NCI-H1048 (cell line): ENCODE measurements around the gene THSD8.
"Not testable (repeated sequence)": the region's sequence is repeated elsewhere in the genome, so short reads cannot be mapped to it uniquely, and the experiment has no call there.

ENCODE experiments used
- DNase-seq: peaks from one replicate; lab custom pipeline; 2025; lab: John Stamatoyannopoulos, UW

Gene THSD8

GRCh38 chr19:12825254-12826131 is 23.6 kb downstream of the THSD8 start:
- no peak for DNase-seq

- DNase-seq = no peak
These were observed 26.6 kb downstream of the THSD8 start for GRCh38 chr19:12828494-12828893.

DNA sequence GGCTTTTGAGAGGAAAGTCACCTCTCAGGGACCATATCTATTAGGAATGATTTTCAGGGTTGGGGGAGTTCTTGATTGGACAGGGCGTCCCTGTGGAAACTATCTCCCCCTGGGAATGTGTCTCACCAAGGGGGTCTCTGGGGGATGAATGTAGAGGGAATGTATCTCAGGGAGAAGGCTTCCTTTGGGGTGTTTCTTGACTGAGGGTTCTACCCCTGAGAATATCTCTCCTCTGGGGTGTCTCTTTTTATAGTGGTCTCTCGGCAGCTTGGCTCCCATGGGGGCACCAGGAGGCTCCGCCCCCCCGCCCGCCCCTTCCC is 31.5 kb downstream of the THSD8 start:
- DNase-seq = no peak

- DNase-seq = no peak
These were observed 32.1 kb downstream of the THSD8 start for GRCh38 chr19:12833738-12834565.

- no peak for DNase-seq
These were observed 32.7 kb downstream of the THSD8 start, which contains the start of gene RTBDN for GRCh38 chr19:12834566-12834943. TSS of gene RTBDN (minus strand) at chr19:12834579. CDS start at chr19:12829979, 4,600 bp downstream.

- DNase-seq = no peak
These were observed 33.3 kb downstream of the THSD8 start for GRCh38 chr19:12834976-12835757.

GRCh38 chr19:12836529-12836863 is 34.6 kb downstream of the THSD8 start:
- no peak for DNase-seq

- no peak for DNase-seq
These were observed 35.4 kb downstream of the THSD8 start for GRCh38 chr19:12837225-12837624.

GRCh38 chr19:12838182-12838885 is 36.5 kb downstream of the THSD8 start, which contains the start of gene MAST1:
TSS of gene MAST1 (plus strand) at chr19:12838515. CDS start at chr19:12838573, 58 bp downstream.
- DNase-seq = no peak

DNA sequence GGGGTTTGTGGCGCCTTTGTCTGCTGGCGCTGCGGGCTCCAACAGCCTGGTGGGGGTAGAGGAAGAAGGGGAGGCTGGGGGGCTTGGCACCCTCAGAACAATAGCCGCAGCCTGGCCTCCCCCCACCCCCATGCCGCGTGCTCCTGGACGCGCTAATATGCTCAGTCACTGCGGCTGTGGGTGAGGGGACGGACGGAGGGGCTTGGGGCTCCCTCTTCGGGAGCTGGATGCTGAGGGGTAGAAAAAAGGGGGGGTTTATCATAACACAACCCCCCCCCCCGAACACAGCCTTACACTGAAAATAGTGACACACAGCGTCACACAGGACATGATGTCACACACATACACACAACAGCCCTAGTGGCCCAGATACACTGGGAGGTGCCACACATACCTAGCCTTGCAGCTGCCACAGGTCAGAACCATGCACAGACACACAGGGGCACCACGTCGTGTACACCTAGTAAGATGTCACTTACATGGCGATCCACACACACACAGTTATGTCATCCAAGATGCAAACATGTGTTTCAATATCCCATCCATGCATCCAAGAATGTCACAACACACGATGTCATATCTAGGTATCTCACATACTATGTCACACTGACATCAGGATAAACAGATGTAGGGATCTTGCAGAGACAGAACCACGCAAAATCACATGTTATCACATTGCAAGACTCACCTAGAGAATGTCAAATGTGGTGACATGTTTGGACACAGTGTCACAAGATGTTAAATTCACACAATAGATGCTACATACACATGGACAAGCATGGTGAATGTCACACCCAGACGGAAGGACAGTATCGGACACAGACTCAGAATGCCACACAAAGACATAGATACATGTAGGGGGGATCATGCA is 37.3 kb downstream of the THSD8 start:
- DNase-seq = no peak

- peak; percentile 89 for DNase-seq
These were observed 38.5 kb downstream of the THSD8 start for GRCh38 chr19:12840091-12841079.

- no peak for DNase-seq
These were observed 39.2 kb downstream of the THSD8 start for GRCh38 chr19:12841094-12841493.

- no peak for DNase-seq
These were observed 40.6 kb downstream of the THSD8 start for GRCh38 chr19:12842511-12842910.

GRCh38 chr19:12843328-12843727 is 41.5 kb downstream of the THSD8 start:
- no peak for DNase-seq

DNA sequence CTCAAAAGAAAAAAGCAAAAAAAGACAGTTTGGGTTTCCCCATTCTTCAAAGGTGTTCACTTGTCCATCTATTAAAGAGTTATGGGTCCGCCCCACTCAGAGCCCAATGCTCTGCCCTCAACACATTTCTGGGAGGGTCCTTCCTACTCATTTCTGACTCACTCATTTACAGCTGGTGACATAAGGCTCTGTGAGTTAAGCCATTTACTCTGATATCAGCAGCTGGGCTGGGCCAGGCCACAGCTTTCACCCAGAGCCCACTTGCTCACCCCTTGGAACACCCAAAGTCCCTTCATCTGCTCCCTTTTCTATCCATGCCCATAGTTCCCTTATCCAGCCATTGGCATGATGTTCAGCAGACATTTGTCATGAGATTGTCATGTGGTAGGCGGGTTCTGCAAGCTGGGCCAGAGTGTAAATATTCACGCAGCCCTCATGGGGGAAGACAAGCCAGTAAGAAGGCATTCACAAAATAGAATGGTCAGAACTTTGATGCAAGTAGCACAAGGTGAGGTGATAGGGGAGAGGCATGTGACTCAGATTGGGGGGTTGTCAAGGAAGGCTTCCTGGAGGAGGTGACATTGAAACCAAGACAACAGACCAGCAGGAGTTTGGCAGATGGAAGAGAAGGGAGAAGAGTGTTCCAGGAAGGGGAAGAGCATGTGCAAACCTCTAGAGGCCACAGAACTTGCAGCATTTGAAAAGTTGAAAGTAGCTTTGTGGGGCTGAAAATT is 42.3 kb downstream of the THSD8 start:
- DNase-seq = no peak

- DNase-seq = not testable (repeated sequence)
These were observed 44.7 kb downstream of the THSD8 start for GRCh38 chr19:12846613-12847012.

DNA sequence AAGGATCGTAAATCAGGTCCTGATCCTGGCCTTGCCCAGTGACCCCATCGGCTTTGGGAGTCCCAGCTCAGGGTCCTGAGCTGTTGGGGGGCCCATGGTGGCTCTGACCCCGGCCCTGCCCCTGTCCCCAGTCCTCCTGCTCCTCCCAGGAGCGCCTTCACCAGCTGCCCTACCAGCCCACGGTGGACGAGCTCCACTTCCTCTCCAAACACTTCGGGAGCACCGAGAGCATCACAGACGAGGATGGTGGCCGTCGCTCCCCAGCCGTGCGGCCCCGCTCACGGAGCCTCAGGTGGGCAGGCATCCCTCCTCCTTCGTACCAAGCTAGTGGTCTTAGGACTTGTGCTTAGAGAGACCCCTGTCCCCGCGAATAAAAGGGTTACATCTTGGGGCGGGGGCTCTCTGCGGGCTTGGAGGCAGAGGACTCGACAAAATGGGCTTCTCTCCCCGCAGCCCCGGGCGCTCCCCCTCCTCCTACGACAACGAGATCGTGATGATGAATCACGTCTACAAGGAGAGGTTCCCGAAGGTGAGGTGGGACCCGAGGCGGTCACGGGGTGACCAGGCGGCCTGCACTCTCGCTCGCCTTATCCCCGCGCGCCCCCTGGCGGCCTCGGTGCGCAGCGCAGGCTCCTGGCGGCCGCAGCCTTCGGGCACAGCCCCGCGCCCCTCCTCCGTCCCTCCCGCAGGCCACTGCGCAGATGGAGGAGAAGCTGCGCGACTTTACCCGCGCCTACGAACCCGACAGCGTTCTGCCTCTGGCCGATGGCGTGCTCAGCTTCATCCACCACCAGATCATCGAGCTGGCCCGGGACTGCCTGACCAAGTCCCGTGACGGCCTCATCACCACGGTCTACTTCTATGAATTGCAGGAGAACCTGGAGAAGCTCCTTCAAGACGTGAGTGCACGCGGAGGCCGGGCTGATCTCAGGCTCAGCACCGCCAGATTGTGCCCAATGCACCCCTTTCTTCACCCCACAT is 45.6 kb downstream of the THSD8 start:
- DNase-seq = no peak
